Measurements from ENCODE around the gene IL12A.

Gene IL12A

GRCh38 chr3:159989973-159990846, 1.6 kb downstream of the IL12A start:
- no peak for DNase-seq (ENCODE audit: extremely low read depth in 1 of 2, low read depth in 1 of 2)

- no peak for DNase-seq (ENCODE audit: extremely low read depth in 1 of 2, low read depth in 1 of 2)
These were observed 3.0 kb downstream of the IL12A start for GRCh38 chr3:159991591-159991990.

GRCh38 chr3:159992589-159992988, 4.0 kb downstream of the IL12A start:
- DNase-seq (ENCODE audit: extremely low read depth in 1 of 2, low read depth in 1 of 2): no peak

- no peak for DNase-seq (ENCODE audit: extremely low read depth in 1 of 2, low read depth in 1 of 2)
These were observed 5.5 kb downstream of the IL12A start for GRCh38 chr3:159994182-159994581.

GRCh38 chr3:159995091-159995490, 6.5 kb downstream of the IL12A start:
- no peak for DNase-seq (ENCODE audit: extremely low read depth in 1 of 2, low read depth in 1 of 2)

- no peak for DNase-seq (ENCODE audit: extremely low read depth in 1 of 2, low read depth in 1 of 2)
These were observed 7.4 kb downstream of the IL12A start for GRCh38 chr3:159996018-159996417.

GRCh38 chr3:159996959-159997358, 8.3 kb downstream of the IL12A start:
- no peak for DNase-seq (ENCODE audit: extremely low read depth in 1 of 2, low read depth in 1 of 2)

GRCh38 chr3:160001148-160001760, 12.6 kb downstream of the IL12A start:
- no peak for DNase-seq (ENCODE audit: extremely low read depth in 1 of 2, low read depth in 1 of 2)

- DNase-seq (ENCODE audit: extremely low read depth in 1 of 2, low read depth in 1 of 2): no peak
These were observed 13.4 kb downstream of the IL12A start for GRCh38 chr3:160001850-160002623.

GRCh38 chr3:160003520-160004128, 15.0 kb downstream of the IL12A start:
- peak in 1 of 2 donors; percentile 11 for DNase-seq (ENCODE audit: extremely low read depth in 1 of 2, low read depth in 1 of 2)

GRCh38 chr3:160005004-160005403, 16.4 kb downstream of the IL12A start:
- DNase-seq (ENCODE audit: extremely low read depth in 1 of 2, low read depth in 1 of 2): no peak

GRCh38 chr3:160006282-160007163, 17.9 kb downstream of the IL12A start:
- DNase-seq (ENCODE audit: extremely low read depth in 1 of 2, low read depth in 1 of 2): no peak

GRCh38 chr3:160008961-160009360, 20.3 kb downstream of the IL12A start:
- no peak for DNase-seq (ENCODE audit: extremely low read depth in 1 of 2, low read depth in 1 of 2)

- DNase-seq (ENCODE audit: extremely low read depth in 1 of 2, low read depth in 1 of 2): no peak
These were observed 20.9 kb downstream of the IL12A start for GRCh38 chr3:160009525-160009924.

- DNase-seq (ENCODE audit: extremely low read depth in 1 of 2, low read depth in 1 of 2): no peak
These were observed 21.9 kb downstream of the IL12A start for GRCh38 chr3:160010578-160010977.

GRCh38 chr3:160012108-160012507, 23.5 kb downstream of the IL12A start:
- DNase-seq (ENCODE audit: extremely low read depth in 1 of 2, low read depth in 1 of 2): no peak

GRCh38 chr3:160016972-160017371, 28.3 kb downstream of the IL12A start:
- no peak for DNase-seq (ENCODE audit: extremely low read depth in 1 of 2, low read depth in 1 of 2)

- no peak for DNase-seq (ENCODE audit: extremely low read depth in 1 of 2, low read depth in 1 of 2)
These were observed 30.3 kb downstream of the IL12A start for GRCh38 chr3:160018959-160019358.

- no peak for DNase-seq (ENCODE audit: extremely low read depth in 1 of 2, low read depth in 1 of 2)
These were observed 31.5 kb downstream of the IL12A start for GRCh38 chr3:160020057-160020711.

- no peak for DNase-seq (ENCODE audit: extremely low read depth in 1 of 2, low read depth in 1 of 2)
These were observed 33.4 kb downstream of the IL12A start for GRCh38 chr3:160022068-160022467.

All from activated CD8-positive, alpha-beta memory T cell treated with anti-CD3 and anti-CD28 coated beads for 1 hour (primary cell).